HT1080 (cell line): ENCODE results near the gene HOXA6. TPM values are rescaled to one million over a fixed set of nuclear protein-coding genes. Genes with fewer than 3 reads are reported as not detected.
A peak's percentile ranks its signal among the peaks of the same experiment; 100 is the strongest.

Experiments
- DNase-seq: peaks from one replicate; pipeline ENCODE4 v3.0.0-alpha.2; 2015; ENCODE audit warnings: low read depth
- polyA plus RNA-seq, 2 experiments: library from polyadenylated mRNA; depleted of rRNA; stranded (reverse); fragments of >200 nt; gene quantifications; 2 replicates each; pipeline ENCODE4 v1.2.3, GENCODE V29; 2015
- total RNA-seq: library from RNA; depleted of rRNA; stranded (reverse); fragments of >200 nt; shearing (Covaris generic); gene quantifications from 2 replicates; pipeline ENCODE4 v1.2.3, GENCODE V29; 2014; rRNA removed

Gene HOXA6
- 3.6 and 4.5 TPM in 2 replicates for total RNA-seq
- 1.9 and 2.6 TPM in 2 replicates for polyA plus RNA-seq (2015; cell fraction: cytosol; rRNA removed)
- 3.6 and 5.6 TPM in 2 replicates for polyA plus RNA-seq (2015; cell fraction: nucleus; rRNA removed)

DNA sequence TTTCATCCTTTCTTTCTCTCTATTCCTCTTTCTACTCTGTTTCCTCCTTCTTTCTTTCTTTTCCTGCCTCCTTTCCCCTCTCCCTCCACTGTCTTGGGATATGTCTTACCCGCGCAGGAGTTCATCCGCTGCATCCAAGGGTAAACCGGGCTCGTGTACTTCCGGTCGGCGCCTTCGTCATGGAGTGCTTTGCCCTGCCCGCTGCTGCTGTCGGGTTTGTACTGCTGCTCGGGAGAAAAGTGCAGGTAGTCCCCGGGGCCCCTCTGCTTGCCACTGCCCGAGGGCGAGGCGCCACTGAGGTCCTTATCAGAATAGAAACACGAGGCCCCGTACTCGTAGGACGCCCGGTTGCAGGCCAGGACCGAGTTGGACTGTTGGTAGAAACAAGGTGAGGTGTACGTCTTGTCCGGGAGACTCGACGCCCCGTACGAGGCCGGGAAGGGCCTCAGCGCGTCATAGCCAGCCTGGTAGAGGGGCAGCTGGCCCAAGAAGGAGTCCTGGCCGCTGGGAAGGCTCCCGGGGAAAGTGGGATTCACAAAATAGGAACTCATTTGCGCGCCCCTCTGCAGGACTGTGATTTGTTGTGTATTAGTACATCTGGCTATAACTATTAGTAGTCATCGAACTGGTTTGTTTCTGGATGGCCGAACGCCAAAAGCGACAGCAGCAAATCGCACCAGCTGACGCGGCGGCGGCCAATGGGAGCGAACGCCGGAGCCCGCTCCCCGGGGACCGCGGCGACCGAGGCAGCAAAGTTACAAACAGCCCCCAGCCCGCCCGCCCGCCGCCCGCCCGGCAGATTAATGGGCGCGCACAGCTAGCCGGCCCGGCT, at the start of gene HOXA6:
HOXA6 (minus strand) TSS at position 576 of the 832 bp plus-strand sequence; CDS start at position 551, 25 bp downstream.
- no peak for DNase-seq

DNA sequence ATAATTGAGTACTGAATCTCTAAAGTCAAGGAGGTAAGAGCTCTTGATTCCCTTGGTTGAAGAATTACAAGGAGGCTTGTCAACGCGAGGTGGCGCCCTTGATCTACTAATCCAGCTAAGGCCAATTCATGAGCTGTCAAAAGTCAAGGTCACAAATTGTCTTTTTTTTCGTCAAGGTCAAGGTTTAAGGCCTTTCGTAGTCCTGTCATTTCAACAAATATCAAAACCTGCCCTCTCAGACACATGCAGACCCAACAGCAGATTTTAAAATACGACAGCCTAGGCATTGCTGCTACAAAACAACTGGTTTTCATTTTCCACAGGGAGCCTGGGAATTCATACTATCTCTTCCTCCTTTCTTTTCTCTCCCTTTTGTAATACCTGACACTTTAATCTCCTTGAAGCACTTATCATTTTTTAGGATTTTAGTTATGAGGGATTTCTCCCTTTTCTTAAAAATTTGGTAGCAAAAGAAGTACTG, 48.8 kb upstream of the HOXA6 start:
- DNase-seq: peak; percentile 46

DNA sequence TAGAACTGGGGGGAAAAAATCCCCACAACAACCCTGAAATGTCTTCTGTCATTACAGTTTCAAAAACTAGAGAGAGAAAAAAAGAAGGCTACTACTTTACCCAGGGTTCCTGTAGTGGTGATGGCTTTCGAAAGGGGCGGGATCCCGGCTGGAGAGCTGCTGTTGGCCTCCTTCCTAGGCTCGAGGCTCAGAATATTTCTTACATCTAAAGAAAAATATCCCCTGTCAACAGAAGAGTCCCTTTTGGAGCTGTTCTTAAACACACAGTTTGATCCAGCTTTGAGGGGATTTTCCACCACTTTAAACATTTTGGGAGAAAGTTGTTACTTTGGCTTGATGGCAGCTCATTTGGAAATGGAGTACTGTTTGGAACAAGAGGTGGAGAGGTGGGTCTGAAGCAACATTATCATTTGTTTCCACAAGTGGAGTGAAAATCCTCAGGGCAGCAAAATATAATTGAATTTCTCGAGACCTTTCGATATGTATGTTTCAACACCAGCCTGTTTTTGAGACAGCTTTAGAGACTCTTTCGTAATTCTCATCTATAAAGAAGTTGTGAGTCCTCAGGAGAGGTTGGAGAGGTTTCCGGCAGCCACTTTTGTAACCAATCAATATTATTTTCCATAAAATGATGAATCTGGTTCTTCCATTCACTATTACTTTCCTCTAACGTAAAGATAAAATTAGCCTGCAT, 47.3 kb upstream of the HOXA6 start:
- DNase-seq: no peak

GRCh38 chr7:27194002-27194352, 46.4 kb upstream of the HOXA6 start:
- no peak for DNase-seq

DNA sequence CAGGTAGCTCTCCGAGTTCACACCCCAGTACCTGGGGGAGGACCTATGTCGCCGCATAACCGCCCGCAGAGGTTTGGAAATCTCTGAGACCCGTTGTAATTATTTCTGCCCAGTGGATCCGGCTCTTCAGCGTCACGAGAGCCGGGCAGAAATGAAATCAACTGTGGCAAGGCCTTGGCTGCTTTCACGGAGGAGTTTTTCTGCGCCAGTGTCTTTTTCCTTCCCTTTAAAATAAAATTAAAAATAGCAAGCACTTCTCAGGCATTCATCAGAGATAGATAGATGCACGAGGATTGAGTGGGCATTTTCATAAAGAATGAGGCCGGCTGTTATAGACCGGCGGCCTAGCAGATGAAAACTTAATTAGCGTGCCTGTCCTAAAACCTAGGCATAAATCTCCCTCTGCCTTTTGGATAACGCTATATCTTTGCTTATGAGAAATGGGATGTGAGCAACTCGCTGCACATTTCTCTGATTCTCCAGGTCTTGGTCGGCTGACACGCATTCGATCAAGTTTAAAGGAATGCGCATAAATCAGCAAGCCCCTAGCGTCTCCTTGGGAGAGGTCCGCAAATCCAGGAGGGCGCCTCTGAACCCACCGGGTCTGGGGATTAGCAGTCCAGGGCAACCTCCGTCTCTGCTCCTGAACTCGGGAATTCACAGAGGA, 45.9 kb upstream of the HOXA6 start:
- DNase-seq: no peak

GRCh38 chr7:27192546-27193334, 45.2 kb upstream of the HOXA6 start:
- no peak for DNase-seq

DNA sequence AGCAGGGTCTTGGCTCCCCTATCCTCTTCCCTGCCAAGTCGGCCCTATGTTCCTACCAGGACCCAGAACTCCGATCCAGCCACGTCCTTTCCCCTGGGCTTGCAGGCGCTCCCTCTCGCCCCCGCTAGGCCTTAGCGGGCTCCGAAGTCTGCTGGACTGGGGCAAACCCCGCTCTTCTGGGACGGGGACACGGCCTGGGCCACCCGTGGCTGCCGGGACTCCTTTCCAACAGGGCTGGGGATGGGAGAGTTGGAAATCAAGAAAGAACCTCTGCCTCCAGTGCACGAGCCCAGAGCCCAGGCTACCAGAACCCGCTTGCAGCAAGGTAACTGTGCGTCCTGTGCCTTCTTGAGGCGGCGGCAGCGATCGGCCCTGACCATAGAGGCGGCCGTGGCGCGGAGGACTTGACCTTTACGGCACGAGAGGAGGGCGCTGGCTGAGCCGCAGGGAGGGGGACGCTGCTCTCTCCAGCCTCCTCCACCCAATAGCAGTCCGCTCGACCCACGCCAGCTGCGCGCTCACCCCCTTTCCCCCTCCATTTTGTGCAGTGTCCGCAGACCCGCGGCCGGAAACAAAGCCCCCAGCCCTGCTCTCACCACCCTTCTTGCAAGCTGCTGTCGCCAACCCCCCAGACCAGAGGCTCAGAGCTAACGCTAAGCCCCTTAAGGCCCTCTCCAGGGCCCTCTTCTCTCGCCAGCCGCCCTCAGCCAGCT, 44.4 kb upstream of the HOXA6 start:
- no peak for DNase-seq

- no peak for DNase-seq
Measured at GRCh38 chr7:27191161-27191731, 43.7 kb upstream of the HOXA6 start.

- DNase-seq: no peak
Measured at GRCh38 chr7:27189997-27190748, 42.6 kb upstream of the HOXA6 start.

- DNase-seq: no peak
Measured at GRCh38 chr7:27189295-27189996, 41.9 kb upstream of the HOXA6 start.

GRCh38 chr7:27188386-27189294, 41.1 kb upstream of the HOXA6 start:
- no peak for DNase-seq

GRCh38 chr7:27187475-27188385, 40.2 kb upstream of the HOXA6 start:
- DNase-seq: no peak

GRCh38 chr7:27186668-27187474, 39.3 kb upstream of the HOXA6 start:
- DNase-seq: no peak

DNA sequence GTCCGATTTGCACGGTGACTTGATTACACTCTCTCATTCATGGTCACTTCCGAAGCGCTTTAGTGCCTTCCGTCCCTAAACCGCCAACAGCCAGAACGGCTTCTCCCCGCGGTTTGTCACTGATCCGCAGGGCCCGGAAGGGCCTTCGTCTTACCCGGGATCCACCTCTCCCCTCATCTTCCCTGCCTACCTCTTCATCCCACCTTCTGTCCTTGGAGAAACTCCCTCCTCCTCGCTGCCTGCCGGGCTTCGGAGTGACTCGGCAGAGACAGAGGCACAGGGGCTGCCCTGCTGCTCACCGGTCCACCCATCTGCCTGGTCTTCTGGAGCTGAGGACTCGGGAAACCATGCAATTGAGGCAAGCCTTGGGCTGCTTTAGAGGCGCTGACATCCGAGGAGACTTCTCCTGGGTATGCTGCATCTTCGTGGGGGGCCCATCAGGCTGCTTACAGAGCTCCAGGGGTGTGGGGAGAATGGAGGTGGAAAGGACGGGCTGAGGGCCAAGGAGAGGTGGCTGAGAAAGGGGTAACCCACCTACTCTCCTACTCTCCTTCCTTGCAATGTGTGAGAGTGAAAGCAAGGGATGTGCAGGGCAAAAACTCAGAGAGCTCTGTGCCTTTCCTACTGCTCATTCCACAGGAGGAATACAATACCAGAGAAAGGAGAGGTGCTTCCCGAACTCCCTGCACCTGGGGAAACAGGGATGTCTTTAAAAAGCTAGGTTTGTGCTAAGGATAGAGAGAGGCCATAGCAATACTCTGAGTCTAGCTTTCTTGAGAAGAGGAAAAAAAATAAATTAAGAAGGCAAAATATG, 38.5 kb upstream of the HOXA6 start:
- no peak for DNase-seq
